ENCODE results near the gene PIEZO2.

DNA sequence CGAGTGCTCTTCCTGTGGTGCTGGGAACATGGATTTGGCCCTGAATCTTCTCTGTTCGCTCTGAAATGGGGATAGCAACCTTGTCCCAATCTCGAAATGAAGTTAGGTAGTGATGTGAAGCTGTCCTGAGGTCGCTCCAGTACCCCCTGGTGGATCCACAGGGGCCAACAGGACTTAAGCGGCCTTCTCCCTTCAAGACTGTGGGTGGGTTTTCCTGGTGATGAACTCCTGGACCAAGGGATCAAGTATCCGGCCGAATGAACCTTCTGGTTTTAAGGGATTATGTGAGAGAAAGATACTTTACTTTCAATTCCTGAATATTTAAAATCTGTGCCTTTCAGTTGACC lies 467.0 kb downstream of the PIEZO2 start:
- TF ChIP-seq, protein P1, sequence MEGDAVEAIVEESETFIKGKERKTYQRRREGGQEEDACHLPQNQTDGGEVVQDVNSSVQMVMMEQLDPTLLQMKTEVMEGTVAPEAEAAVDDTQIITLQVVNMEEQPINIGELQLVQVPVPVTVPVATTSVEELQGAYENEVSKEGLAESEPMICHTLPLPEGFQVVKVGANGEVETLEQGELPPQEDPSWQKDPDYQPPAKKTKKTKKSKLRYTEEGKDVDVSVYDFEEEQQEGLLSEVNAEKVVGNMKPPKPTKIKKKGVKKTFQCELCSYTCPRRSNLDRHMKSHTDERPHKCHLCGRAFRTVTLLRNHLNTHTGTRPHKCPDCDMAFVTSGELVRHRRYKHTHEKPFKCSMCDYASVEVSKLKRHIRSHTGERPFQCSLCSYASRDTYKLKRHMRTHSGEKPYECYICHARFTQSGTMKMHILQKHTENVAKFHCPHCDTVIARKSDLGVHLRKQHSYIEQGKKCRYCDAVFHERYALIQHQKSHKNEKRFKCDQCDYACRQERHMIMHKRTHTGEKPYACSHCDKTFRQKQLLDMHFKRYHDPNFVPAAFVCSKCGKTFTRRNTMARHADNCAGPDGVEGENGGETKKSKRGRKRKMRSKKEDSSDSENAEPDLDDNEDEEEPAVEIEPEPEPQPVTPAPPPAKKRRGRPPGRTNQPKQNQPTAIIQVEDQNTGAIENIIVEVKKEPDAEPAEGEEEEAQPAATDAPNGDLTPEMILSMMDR (IDR thresholded peaks at IDR 0.05; ENCODE audit: poor library complexity) = no peak
- TF ChIP-seq EZH2 (IDR thresholded peaks at IDR 0.05; ENCODE audit: borderline replicate concordance) = no peak
- no peak for TF ChIP-seq EZH2phosphoT487 (IDR thresholded peaks at IDR 0.05; ENCODE audit: low read depth, severe bottlenecking, unreplicated experiment)

Measured in hepatocyte (in vitro differentiated cells).